ENCODE results near the gene NOL6.
"Not testable (repeated sequence)": the region's sequence is repeated elsewhere in the genome, so short reads cannot be mapped to it uniquely, and the experiment has no call there.

NOL6 gene

DNA sequence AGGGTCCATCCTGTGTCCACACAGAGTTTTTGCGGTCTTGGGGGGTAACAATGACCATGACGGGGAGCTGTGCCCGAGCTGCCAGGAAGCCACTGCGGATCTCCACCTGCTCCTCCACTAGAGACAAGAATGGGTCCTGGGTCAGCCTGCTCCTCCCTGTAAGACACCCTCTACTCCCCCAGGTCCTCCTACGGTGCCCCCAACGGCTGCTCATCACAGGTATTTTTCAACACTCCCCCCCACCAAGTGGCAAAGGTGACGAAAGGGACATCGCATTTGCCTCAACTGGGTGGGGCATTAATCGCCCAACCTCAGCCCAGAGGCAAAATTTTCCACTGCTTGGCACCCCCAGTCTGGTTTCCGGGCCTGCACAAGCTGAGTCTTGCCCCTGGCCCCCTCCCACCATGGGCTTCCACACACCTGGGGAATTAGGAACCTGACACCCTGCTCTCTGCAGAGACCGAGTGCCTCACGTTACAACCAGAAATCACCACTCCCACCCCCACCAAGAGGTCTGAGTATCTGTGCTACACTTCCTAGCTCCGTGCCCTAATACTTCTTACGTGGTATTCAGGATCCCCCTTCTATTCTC is 9.6 kb downstream of the NOL6 start:
- Mint-ChIP-seq H3K27ac (no peak overlapping the region), H3K9me3 (no peaks in the 10 kb centered on the region), H3K36me3 (peaks cover 60% of the 10 kb centered on the region), H3K4me3 (no peak overlapping the region), H3K4me1 (peaks cover 7% of the 10 kb centered on the region), H3K27me3 (no peaks in the 10 kb centered on the region)
- ATAC-seq, result no peak

DNA sequence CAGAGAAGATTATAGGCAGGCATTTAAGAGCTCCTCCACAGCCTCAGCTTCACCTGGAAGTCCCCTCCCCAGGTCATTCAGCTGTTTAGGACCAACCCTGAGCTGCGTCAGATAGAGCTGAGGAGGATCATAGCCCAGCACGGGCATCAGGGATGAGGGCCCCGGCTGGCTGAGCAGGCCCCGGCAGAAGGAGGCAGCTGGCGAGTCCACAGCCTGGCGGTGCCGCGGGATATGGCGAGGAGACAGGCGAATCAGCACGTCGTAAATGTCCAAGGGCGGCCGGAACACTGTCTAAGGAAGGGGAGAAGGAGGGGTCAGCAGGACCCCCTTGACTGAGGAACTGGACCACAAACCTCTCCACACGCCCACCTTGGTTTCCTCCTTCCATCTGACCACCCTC is 10.6 kb downstream of the NOL6 start:
- peaks cover 16% of the 10 kb centered on the region for H3K4me1 Mint-ChIP-seq
- no peak for ATAC-seq
- no peaks in the 10 kb centered on the region for H3K27me3 Mint-ChIP-seq
- no peak overlapping the region for H3K4me3 Mint-ChIP-seq
- H3K36me3 Mint-ChIP-seq, result peaks cover 52% of the 10 kb centered on the region
- H3K9me3 Mint-ChIP-seq, result no peaks in the 10 kb centered on the region
- H3K27ac Mint-ChIP-seq, result no peak overlapping the region

DNA sequence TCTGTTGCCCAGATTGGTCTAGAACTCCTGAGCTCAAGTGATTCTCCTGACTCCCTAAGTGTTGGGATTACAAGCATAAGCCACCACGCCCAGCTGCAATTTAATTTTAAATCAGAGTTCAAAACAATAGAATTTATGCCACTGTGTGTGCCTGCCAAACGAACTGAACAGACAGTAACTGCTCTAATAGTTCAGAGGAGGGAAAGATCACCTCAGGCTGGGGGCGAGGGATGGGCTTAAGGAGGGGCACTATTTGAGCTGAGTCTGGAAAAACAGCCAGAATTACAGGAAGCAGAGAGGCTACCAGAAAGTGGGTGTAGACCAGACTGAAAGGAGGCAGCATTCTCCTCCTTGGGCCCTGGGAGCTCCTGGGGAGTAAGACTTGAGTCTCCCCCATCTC is 12.2 kb downstream of the NOL6 start:
- peaks cover 24% of the 10 kb centered on the region for H3K4me1 Mint-ChIP-seq
- no peaks in the 10 kb centered on the region for H3K27me3 Mint-ChIP-seq
- H3K4me3 Mint-ChIP-seq, result no peak overlapping the region
- no peak for ATAC-seq
- no peak overlapping the region for H3K27ac Mint-ChIP-seq
- H3K36me3 Mint-ChIP-seq, result peaks cover 42% of the 10 kb centered on the region
- H3K9me3 Mint-ChIP-seq, result no peaks in the 10 kb centered on the region

DNA sequence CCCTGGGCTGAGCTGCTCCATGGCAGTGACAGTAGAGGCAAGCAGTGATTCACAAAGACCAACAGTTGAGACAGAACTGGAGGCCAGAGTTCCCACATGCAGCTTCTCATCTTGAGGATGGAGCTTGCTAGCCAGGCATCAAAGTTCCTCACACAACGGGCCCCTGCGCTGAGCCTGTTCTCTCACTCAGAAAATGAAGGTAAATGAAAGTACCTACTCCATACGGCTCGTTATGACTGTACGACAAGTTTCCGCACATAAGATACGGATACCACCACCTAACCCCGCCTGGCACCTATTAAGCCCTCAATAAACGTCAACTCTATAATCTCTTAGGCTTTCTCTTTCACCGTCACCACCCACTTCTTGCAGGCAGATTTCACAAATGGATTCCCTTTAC is 12.9 kb downstream of the NOL6 start:
- no peaks in the 10 kb centered on the region for H3K27me3 Mint-ChIP-seq
- peaks cover 24% of the 10 kb centered on the region for H3K4me1 Mint-ChIP-seq
- no peak overlapping the region for H3K27ac Mint-ChIP-seq
- no peaks in the 10 kb centered on the region for H3K9me3 Mint-ChIP-seq
- no peak overlapping the region for H3K4me3 Mint-ChIP-seq
- peaks cover 36% of the 10 kb centered on the region for H3K36me3 Mint-ChIP-seq
- no peak for ATAC-seq

DNA sequence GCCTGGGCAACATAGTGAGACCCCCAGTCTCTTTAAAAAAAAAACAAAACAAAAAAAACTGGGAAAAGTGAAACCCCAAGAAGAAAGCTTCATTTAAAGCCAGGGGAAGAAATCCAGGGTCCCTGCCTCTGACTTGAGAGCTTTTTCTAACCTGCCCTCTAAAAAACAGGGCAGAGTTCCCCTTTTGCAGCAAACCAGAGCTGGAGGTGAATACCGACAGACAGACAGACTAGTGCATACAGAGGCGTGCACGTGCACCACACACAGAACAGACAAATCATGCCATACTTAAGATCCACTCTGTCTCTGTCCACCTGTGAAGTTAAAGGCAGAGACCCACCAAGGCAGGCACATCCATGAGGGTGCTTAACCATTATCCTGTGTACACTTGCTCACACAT is 14.6 kb downstream of the NOL6 start:
- no peaks in the 10 kb centered on the region for H3K9me3 Mint-ChIP-seq
- H3K36me3 Mint-ChIP-seq, result peaks cover 23% of the 10 kb centered on the region
- H3K4me1 Mint-ChIP-seq, result peaks cover 28% of the 10 kb centered on the region
- peak; percentile 54 for ATAC-seq
- no peaks in the 10 kb centered on the region for H3K27me3 Mint-ChIP-seq
- H3K27ac Mint-ChIP-seq, result peak overlapping the region; percentile 71
- H3K4me3 Mint-ChIP-seq, result no peak overlapping the region

DNA sequence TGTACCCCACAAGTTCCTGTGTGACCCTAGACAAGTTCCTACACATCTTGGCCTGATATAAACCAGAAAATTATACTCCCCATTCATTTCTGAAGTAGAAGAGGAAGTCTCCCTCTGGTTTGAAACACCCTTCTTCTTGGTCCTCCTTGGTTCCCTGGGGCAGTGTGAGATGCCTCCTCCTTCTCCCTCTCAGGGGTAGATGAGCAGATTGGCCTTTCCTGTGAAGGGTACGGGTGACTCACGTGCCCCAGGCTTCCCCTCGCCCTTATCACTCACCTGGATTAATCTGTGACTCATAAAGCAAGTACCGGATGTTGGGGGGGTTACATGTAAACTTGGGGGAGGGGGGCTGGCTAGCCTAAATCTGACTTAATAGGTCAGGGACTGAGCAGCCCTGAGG is 15.3 kb downstream of the NOL6 start:
- H3K27me3 Mint-ChIP-seq, result no peaks in the 10 kb centered on the region
- H3K27ac Mint-ChIP-seq, result peak overlapping the region; percentile 71
- no peak overlapping the region for H3K4me3 Mint-ChIP-seq
- ATAC-seq, result peak; percentile 84
- H3K9me3 Mint-ChIP-seq, result no peaks in the 10 kb centered on the region
- H3K36me3 Mint-ChIP-seq, result peaks cover 18% of the 10 kb centered on the region
- peaks cover 31% of the 10 kb centered on the region for H3K4me1 Mint-ChIP-seq

DNA sequence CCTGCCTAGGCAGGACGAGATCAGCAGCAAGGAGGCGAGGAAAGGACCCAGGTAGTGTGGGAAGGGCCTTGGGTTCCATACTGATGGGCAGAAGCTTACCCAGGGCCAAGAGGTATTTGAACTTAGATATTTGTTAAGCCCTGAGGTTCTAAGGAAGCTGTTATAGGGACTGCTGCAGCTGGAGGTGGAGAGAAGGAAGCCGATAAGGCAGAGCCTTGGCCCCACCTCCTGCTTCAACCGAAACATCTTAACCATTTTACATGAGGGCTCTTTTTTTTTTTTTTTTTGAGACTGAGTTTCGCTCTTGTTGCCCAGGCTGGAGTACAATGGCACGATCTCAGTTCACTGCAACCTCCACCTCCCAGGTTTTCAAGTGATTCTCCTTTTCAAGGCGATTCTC is 17.8 kb downstream of the NOL6 start:
- Mint-ChIP-seq H3K36me3 (no peaks in the 10 kb centered on the region), H3K4me1 (peaks cover 43% of the 10 kb centered on the region), H3K27ac (no peak overlapping the region), H3K27me3 (peaks cover 8% of the 10 kb centered on the region), H3K4me3 (no peak overlapping the region), H3K9me3 (no peaks in the 10 kb centered on the region)
- ATAC-seq, result no peak

DNA sequence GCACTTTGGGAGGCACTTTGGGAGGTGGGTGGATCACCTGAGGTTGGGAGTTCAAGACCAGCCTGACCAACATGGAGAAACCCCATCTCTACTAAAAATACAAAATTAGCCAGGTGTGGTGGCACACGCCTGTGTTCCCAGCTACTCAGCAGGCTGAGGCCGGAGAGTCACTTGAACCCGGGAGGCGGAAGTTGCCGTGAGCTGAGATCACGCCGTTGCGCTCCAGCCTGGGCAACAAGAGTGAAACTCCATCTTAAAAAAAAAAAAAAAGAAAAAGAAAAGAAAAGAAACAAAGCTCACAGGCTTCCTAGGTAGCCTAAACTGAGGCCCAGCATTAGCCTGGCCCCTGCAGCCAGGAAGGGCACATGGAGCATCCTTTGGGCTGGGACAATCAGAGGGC is 18.3 kb downstream of the NOL6 start:
- not testable (repeated sequence) for H3K9me3 Mint-ChIP-seq, H3K36me3 Mint-ChIP-seq, H3K27ac Mint-ChIP-seq, ATAC-seq, H3K27me3 Mint-ChIP-seq, H3K4me3 Mint-ChIP-seq
- peaks cover 43% of the 10 kb centered on the region for H3K4me1 Mint-ChIP-seq

DNA sequence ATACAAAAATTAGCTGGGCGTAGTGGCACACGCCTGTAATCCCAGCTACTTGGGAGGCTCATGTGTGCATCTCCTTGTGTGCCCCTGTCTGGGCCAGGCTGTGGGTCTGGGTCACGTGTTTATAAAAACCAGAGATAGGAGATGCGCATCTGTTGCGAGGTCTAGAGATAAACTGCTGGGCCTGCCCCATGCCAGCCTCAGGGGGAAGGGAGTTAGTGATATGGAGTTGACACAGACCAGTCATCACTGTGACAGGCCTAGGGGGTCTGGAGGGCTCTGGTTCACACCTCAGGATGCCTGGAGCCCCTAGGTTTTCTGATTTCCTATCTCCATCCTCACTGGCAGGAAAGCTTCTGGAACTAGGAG is 19.1 kb downstream of the NOL6 start:
- ATAC-seq, H3K4me3 Mint-ChIP-seq, H3K36me3 Mint-ChIP-seq, H3K27ac Mint-ChIP-seq, H3K27me3 Mint-ChIP-seq, H3K9me3 Mint-ChIP-seq: not testable (repeated sequence)
- peaks cover 41% of the 10 kb centered on the region for H3K4me1 Mint-ChIP-seq

DNA sequence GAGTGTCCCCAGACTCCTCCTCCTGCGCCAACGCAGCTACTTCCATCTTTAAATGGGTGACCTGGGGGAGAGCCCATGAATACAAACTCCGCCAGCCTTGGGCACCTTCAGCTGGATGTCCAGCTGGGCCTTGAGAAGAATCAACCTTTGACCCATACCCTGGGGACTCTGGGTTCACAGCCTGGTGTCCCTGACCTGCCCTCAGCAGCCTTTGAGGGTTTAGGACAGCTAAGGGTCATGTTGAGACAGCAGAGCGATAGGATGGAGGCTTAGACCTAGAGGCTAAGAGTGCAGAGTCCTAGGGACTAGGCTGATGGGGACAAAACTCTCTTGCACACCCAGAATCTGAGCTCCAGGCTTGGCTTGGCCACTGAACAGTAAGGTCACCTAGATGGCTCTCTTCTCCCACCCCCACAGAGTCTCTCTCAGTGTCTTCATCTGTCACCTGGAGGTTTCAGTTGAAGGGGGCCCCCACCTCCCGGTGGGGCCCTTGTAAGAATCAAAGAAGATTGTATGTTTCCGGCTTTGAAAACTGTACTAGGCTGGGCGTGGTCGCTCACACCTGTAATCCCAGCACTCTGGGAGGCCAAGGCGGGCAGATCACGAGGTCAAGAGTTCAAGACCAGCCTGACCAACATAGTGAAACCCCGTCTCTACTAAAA is 19.6 kb downstream of the NOL6 start:
- Mint-ChIP-seq H3K27me3 (peaks cover 8% of the 10 kb centered on the region), H3K9me3 (no peaks in the 10 kb centered on the region), H3K4me3 (no peak overlapping the region), H3K36me3 (no peaks in the 10 kb centered on the region), H3K4me1 (peaks cover 36% of the 10 kb centered on the region), H3K27ac (no peak overlapping the region)
- ATAC-seq, result no peak

DNA sequence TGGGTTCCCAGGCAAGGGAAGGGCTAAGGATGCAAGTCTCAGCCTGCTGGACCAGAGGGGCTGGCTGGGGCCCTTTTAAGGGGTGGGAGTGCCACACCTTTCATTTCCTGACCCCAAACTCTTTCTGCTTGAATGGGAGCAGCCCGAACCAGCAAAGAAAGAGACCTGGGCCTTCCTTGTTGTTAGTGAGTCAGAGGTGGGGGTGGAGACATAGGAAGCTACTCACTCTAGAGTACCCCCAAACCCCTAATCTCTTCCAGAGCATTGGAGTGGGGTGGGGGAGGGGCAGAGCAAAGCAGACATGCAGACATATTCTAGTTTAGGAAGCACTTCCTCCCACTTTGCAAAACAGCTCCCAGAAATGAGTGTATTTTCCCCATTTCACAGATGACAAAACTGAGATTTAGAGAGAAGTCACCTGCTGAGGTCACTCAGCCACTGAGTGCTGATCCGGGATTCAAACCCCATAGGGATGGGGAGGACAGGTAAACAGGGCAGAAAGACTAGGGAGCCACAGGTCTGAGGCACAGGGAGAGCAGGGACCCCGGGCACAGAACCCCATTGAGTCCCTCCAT is 20.4 kb downstream of the NOL6 start:
- Mint-ChIP-seq H3K27me3 (peaks cover 8% of the 10 kb centered on the region), H3K36me3 (no peaks in the 10 kb centered on the region), H3K27ac (peak overlapping the region; percentile 31), H3K4me1 (peaks cover 28% of the 10 kb centered on the region), H3K4me3 (no peak overlapping the region), H3K9me3 (no peaks in the 10 kb centered on the region)
- ATAC-seq, result no peak

DNA sequence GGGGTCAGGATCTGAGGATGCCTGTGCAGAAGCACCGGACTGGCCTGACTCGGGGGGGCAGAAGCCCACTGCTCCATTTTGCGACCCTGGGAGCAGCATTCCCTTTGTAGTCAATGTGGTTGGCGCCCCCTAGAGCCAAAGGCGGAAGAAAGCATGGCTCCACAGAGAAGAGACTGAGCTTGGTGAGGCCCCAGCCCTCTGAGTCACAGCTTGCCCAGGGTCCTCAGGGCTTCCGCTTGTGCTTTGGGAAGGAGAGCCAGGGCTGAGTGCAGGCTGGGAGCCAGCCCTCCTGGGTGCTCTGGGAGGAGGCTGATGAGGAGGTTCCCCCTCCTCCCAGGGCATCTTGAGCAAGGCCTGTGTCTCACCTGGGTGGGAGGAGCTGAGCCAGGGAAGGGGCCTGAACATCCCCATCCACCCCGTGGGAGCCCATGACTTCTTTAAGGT is 20.9 kb downstream of the NOL6 start:
- ATAC-seq, result peak; percentile 51
- Mint-ChIP-seq H3K4me1 (peaks cover 26% of the 10 kb centered on the region), H3K27me3 (peaks cover 8% of the 10 kb centered on the region), H3K4me3 (no peak overlapping the region), H3K9me3 (no peaks in the 10 kb centered on the region), H3K27ac (peak overlapping the region; percentile 31), H3K36me3 (no peaks in the 10 kb centered on the region)

DNA sequence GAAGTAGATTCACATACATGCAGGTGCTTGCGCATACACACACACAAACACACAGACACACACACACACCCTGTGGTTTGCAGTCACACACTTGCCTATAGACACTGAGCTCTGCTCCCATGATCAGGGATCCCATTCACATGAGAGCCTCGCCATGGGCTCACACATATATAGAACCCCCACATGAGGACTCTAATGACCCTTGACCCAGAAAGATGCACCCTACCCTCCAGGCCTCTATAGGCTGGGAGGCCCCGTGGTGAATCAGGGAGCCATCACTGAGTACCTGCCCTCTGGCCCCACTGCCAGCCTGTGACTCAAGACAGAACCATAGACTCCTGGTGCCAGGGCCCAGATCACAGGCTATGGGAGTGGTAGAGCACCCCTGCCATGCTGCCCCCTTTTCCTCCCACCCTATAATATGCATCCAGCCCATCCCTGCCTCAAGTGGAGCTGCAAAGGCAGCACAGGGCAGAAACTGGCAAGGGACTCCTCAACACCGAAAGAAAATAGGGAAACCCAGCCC is 23.0 kb downstream of the NOL6 start:
- H3K27ac Mint-ChIP-seq, result no peak overlapping the region
- H3K36me3 Mint-ChIP-seq, result no peaks in the 10 kb centered on the region
- H3K4me1 Mint-ChIP-seq, result peaks cover 43% of the 10 kb centered on the region
- no peaks in the 10 kb centered on the region for H3K9me3 Mint-ChIP-seq
- ATAC-seq, result no peak
- H3K27me3 Mint-ChIP-seq, result peaks cover 8% of the 10 kb centered on the region
- H3K4me3 Mint-ChIP-seq, result no peak overlapping the region

DNA sequence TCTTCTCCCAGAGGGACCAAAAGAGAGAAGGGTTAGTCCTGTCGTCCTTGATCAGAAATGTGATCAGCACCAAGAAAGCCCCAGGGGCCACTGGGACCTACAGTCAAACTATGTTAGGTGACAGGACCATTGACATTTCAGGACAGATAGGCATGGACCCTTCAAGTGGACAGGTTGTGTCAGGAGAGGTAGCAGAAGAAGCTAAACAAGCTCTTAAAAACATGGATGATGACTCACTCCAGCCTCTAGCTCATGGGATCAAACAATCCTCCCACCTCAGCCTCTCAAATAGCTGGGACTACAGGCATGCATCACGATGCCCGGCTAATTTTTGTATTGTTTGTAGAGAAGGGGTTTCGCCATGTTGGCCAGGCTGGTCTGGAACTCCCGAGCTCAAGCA is 24.0 kb downstream of the NOL6 start:
- peaks cover 46% of the 10 kb centered on the region for H3K4me1 Mint-ChIP-seq

DNA sequence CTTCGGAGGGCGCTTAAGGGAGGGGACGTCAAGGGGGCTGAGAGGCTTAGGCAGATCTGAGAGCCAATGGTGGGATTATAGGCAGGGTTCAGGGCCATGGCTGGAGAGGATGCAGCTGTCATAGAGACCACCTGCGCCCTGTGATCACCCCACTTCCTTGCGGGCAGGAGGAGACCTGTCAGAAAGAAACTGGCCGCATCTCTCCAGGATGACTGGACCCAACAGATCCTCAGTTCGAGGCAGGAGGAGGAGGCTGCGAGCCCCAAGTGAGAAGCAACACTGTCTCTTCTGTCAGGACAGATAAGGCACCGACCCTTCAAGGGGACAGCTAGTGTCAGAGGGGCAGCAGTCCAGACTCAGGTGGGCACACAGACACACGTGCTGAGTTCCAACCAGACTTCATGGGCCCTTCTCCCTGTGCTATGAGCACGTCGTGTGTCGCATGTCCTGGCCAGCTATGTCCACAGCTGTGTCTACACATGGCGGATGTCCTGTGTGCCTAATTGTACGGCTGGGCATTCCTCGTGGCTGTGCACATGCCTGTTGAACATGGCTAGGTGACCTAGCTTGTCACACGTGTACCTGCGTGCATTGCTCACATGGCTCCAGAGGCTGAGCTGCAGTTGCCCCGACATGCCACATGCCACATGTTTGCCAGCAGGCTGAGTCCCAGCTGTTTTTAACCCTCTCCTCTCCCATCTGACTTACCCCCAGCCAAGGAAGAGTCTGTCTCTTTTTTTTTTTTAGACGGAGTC is 25.7 kb downstream of the NOL6 start:
- no peak for ATAC-seq
- Mint-ChIP-seq H3K4me3 (peak overlapping the region; percentile 82), H3K36me3 (no peaks in the 10 kb centered on the region), H3K27me3 (peaks cover 7% of the 10 kb centered on the region), H3K9me3 (no peaks in the 10 kb centered on the region), H3K4me1 (peaks cover 34% of the 10 kb centered on the region), H3K27ac (peak overlapping the region; percentile 86)

More for the DNA sequence above, 24.0 kb downstream of the NOL6 start:
- Mint-ChIP-seq H3K27ac (no peak overlapping the region), H3K4me3 (no peak overlapping the region), H3K9me3 (no peaks in the 10 kb centered on the region), H3K27me3 (peaks cover 8% of the 10 kb centered on the region), H3K36me3 (no peaks in the 10 kb centered on the region)
- ATAC-seq, result no peak
